GM12801 (cell line): ENCODE data around the gene PKHD1.

Source experiments
- CTCF ChIP-seq: IDR thresholded peaks from one replicate; pipeline ENCODE4 v1.5.1; 2011; ENCODE audit warnings: control low read depth; ENCODE audit not compliant: insufficient read length; ENCODE audit errors: extremely low read depth

The PKHD1 gene

DNA sequence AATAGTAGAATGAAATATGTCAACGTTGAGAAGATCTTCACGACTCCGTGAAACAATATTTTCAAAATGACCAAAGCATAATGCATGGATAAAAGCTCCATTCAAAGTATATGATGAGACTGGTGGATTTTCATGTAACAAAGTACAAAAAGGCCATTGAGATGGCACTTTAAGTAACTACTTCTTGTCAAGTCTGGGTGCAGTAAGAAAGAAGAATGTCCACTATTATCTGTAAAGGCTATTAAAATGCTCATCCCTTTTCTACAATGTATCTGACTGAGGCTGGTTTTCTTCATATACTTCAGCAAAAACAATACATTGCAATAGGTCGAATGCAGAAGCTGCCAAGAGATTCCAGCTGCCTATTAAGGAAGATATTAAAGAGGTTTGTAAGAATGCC lies 457.4 kb downstream of the PKHD1 start:
- no peak for TF ChIP-seq CTCF

DNA sequence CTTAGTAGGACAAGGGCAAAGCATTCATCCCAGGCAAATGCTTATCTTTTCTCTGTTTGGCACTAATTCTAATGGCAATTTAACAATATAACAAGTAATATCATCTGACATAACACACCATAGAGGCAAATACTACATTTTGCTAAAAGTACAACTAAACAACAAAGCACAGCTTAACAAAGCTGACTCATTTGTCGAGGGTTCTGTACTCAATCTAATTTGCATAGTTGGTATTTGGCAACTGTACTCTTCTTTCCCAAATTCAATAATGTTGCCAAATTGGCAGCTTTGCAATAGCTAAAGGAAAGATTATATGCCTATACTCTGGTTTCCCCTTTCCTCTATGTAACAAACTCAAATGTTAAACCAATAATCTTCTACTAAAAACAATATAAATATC lies 461.0 kb downstream of the PKHD1 start:
- TF ChIP-seq CTCF, result no peak

GRCh38 chr6:51625566-51625965 lies 461.8 kb downstream of the PKHD1 start:
- TF ChIP-seq CTCF, result no peak

GRCh38 chr6:51620971-51621370 lies 466.4 kb downstream of the PKHD1 start:
- no peak for TF ChIP-seq CTCF

GRCh38 chr6:51619042-51619799 lies 468.2 kb downstream of the PKHD1 start:
- TF ChIP-seq CTCF, result no peak

- TF ChIP-seq CTCF, result no peak
These were observed 468.9 kb downstream of the PKHD1 start for GRCh38 chr6:51618563-51618962.

DNA sequence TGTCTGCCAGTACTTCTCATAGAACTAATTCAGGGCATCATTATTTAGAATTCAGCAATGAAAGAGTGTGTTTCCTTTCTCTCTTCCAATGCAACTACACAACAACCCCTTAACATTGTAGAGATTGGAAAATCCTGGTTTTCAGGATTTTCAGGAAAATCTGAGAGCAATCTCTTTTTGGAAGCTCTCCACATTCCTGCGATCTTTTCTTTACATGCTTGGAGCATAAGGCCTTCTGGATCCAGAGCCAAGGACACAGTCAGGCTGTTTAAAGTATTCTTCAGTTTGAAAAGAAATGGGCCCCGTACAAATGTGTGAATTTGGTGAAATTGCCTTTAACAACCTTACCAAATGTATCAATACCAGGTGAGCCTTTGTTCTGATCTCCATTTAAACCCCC lies 469.7 kb downstream of the PKHD1 start:
- no peak for TF ChIP-seq CTCF
